VCaP (cell line): Measurements from ENCODE around the gene ZNF77.

ENCODE experiments used
- H3K27ac ChIP-seq: fragments of 450-650 bp; 2 replicates; pipeline ENCODE4 v1.5.1; 2017
- CTCF ChIP-seq: fragments of 450-650 bp; conservative IDR thresholded peaks from 2 replicates; pipeline ENCODE4 v1.5.1; 2017; ENCODE audit warnings: mild to moderate bottlenecking, moderate library complexity

Gene ZNF77

GRCh38 chr19:2887391-2887914 lies 57.3 kb downstream of the ZNF77 start:
- peak overlapping the region; percentile 46 for H3K27ac ChIP-seq
- peak; percentile 83 for TF ChIP-seq CTCF

GRCh38 chr19:2885736-2886135 lies 59.0 kb downstream of the ZNF77 start:
- no peak overlapping the region for H3K27ac ChIP-seq
- no peak for TF ChIP-seq CTCF

- no peak for TF ChIP-seq CTCF
- no peak overlapping the region for H3K27ac ChIP-seq
Observed at GRCh38 chr19:2883686-2884439, 60.9 kb downstream of the ZNF77 start.
